K562 (cell line): ENCODE measurements around the gene CLIC1. TPM values are rescaled to one million over a fixed set of nuclear protein-coding genes. Genes with fewer than 3 reads are reported as not detected.

ENCODE experiments used
- ATAC-seq: fragments of 200-7000 bp; cut with Tn5 transposase; 3 replicates; pipeline ENCODE4 v1.9.1; 2020; ENCODE audit warnings: moderate library complexity
- BruUV-seq: library from RNA; stranded (reverse); fragments of 400-500 nt; replicated peaks from 2 replicates; lab custom pipeline; 2021; lab: Mats Ljungman, UMichigan
- CTCF ChIA-PET: fragments of 300-600 bp; formaldehyde crosslinking; extraction: SDS; loops from one replicate; lab custom pipeline; 2021; ENCODE audit warnings: low intra/inter-chr PET ratio; lab: Yijun Ruan, JAX
- POLR2A ChIA-PET: fragments of 300-600, 350-650 bp; sonication (Branson Sonifier 250); formaldehyde crosslinking; extraction: SDS; loops from one replicate; lab custom pipeline; 2021; ENCODE audit warnings: antibody characterized with exemption, inconsistent platforms; lab: Yijun Ruan, JAX
- DNase-seq, 4 experiments: peaks; one replicate each; pipeline versions ENCODE4 v3.0.0 to v3.0.0-alpha.2; 2011 to 2018; ENCODE audit warnings: low spot score in 3 of 4, mixed read lengths in 3 of 4; ENCODE audit errors: extremely low read depth in 1 of 4
- FAIRE-seq: peaks from 2 replicates; lab custom pipeline; 2011; peaks lifted over from hg19 to GRCh38; lab: Jason Lieb, UNC
- H2AFZ ChIP-seq: 2 replicates; pipeline ENCODE4 v1.6.0; 2011; ENCODE audit warnings: low read depth, low read length, control low read depth, inconsistent platforms
- H3K27ac ChIP-seq: fragments of 200-600 bp; 3 replicates; pipeline ENCODE4 v1.8.0; 2011; ENCODE audit warnings: low read depth, mild to moderate bottlenecking, control low read depth, inconsistent platforms, low read length, moderate library complexity, mixed read lengths; ENCODE audit errors: extremely low read depth
- H3K27me3 ChIP-seq, 2 experiments: fragments of 300-600 bp in 1 of 2; 2 replicates in 1 of 2; 3 replicates in 1 of 2; pipeline versions ENCODE4 v1.6.0 to v1.8.0; 2011; ENCODE audit warnings: inconsistent platforms in 2 of 2, low read length in 2 of 2, mild to moderate bottlenecking in 1 of 2, mixed read lengths in 1 of 2, moderate library complexity in 1 of 2; ENCODE audit not compliant: control insufficient read depth in 2 of 2, insufficient read depth in 2 of 2
- H3K36me3 ChIP-seq: fragments of 300-600 bp; 3 replicates; pipeline ENCODE4 v1.8.0; 2011; ENCODE audit warnings: mild to moderate bottlenecking, low read length, inconsistent platforms; ENCODE audit not compliant: control insufficient read depth, insufficient read depth
- H3K4me1 ChIP-seq, 2 experiments: fragments of 200-600 bp in 1 of 2; replicated peaks in 1 of 2; 2 replicates in 1 of 2; 3 replicates in 1 of 2; pipeline versions ENCODE4 v1.5.1 to v1.8.0; 2011; ENCODE audit warnings: inconsistent platforms in 2 of 2, low read length in 2 of 2, mild to moderate bottlenecking in 1 of 2, mixed read lengths in 1 of 2, moderate library complexity in 1 of 2; ENCODE audit not compliant: control insufficient read depth in 2 of 2, insufficient read depth in 2 of 2
- H3K4me2 ChIP-seq: 2 replicates; pipeline ENCODE4 v1.6.1; 2011; ENCODE audit warnings: low read length, control low read depth, inconsistent platforms, mixed read lengths; ENCODE audit not compliant: insufficient read depth
- H3K4me3 ChIP-seq: fragments of 200-600 bp; sonication (generic), shearing (Covaris generic); 2 replicates; pipeline ENCODE4 v1.5.1; 2016; ENCODE audit warnings: control low read depth, inconsistent platforms
- H3K79me2 ChIP-seq: fragments of 200-600 bp; 3 replicates; pipeline ENCODE4 v1.8.0; 2011; ENCODE audit warnings: low read length, inconsistent platforms; ENCODE audit not compliant: control insufficient read depth, insufficient read depth
- H3K9ac ChIP-seq, 2 experiments: 2 replicates each; pipeline versions ENCODE4 v1.6.0 to v1.6.1; 2011; ENCODE audit warnings: low read depth in 2 of 2, low read length in 2 of 2, control low read depth in 1 of 2, inconsistent platforms in 1 of 2, mild to moderate bottlenecking in 1 of 2, mixed read lengths in 1 of 2; ENCODE audit not compliant: insufficient read depth in 1 of 2
- H3K9me1 ChIP-seq: one replicate; pipeline ENCODE4 v1.6.0; 2011; ENCODE audit warnings: inconsistent platforms, mild to moderate bottlenecking, low read length, moderate library complexity; ENCODE audit not compliant: control insufficient read depth, insufficient read depth
- H3K9me3 ChIP-seq: replicated peaks from 2 replicates; pipeline ENCODE4 v1.5.1; 2011; ENCODE audit warnings: low read depth, low read length, inconsistent platforms; ENCODE audit not compliant: control insufficient read depth, insufficient read depth
- H4K20me1 ChIP-seq: replicated peaks from 2 replicates; pipeline ENCODE4 v1.6.1; 2011; ENCODE audit warnings: low read length, inconsistent platforms, mixed read lengths; ENCODE audit not compliant: control insufficient read depth, insufficient read depth
- ATF3 ChIP-seq, 2 experiments: fragments of 450-650 bp in 1 of 2; sonication (generic) in 1 of 2; formaldehyde crosslinking in 1 of 2; IDR thresholded peaks in 1 of 2; conservative IDR thresholded peaks in 1 of 2; 2 replicates each; pipeline versions ENCODE4 v1.6.1 to v1.8.1; 2016 to 2023; ENCODE audit warnings: mild to moderate bottlenecking in 2 of 2, moderate library complexity in 2 of 2, inconsistent platforms in 1 of 2, missing genetic modification reagents in 1 of 2
- BRF2 ChIP-seq: IDR thresholded peaks from 3 replicates; pipeline ENCODE4 v1.6.1; 2011; ENCODE audit warnings: borderline replicate concordance, mild to moderate bottlenecking; ENCODE audit not compliant: insufficient read length, insufficient read depth
- E2F5 ChIP-seq: sonication (generic); formaldehyde crosslinking; IDR thresholded peaks from 2 replicates; pipeline ENCODE4 v1.8.0; 2022; ENCODE audit warnings: mild to moderate bottlenecking, missing genetic modification reagents
- ELF2 ChIP-seq: fragments of 250-450 bp; sonication (Bioruptor Pico); IDR thresholded peaks from 2 replicates; pipeline ENCODE4 v1.5.0; 2021; ENCODE audit warnings: mild to moderate bottlenecking
- ETS1 ChIP-seq: conservative IDR thresholded peaks from 2 replicates; pipeline ENCODE4 v1.6.1; 2011; ENCODE audit warnings: low read depth, mild to moderate bottlenecking, low read length; ENCODE audit not compliant: control insufficient read depth
- KDM5B ChIP-seq: fragments of 200-600 bp; sonication (generic); IDR thresholded peaks from 2 replicates; pipeline ENCODE4 v1.6.1; 2012; ENCODE audit warnings: low read depth, mild to moderate bottlenecking, moderate library complexity, low read length, control low read depth, inconsistent platforms; ENCODE audit not compliant: insufficient replicate concordance
- LCOR ChIP-seq: sonication (generic); formaldehyde crosslinking; IDR thresholded peaks from 2 replicates; pipeline ENCODE4 v1.8.0; 2022; ENCODE audit warnings: mild to moderate bottlenecking, missing genetic modification reagents
- NFXL1 ChIP-seq: fragments of 450-650 bp; formaldehyde crosslinking; IDR thresholded peaks from 2 replicates; pipeline ENCODE4 v1.4.0; 2021; ENCODE audit warnings: mild to moderate bottlenecking
- NKRF ChIP-seq: fragments of 450-650 bp; IDR thresholded peaks from 2 replicates; pipeline ENCODE4 v1.6.1; 2016; ENCODE audit warnings: borderline replicate concordance
- PHTF2 ChIP-seq: fragments of 250-450 bp; sonication (Bioruptor Pico); IDR thresholded peaks from 2 replicates; pipeline ENCODE4 v1.5.0; 2021; ENCODE audit warnings: mild to moderate bottlenecking
- SRSF1 ChIP-seq: fragments of 200-400 bp; formaldehyde crosslinking; IDR thresholded peaks from 2 replicates; pipeline ENCODE4 v1.6.1; 2017; ENCODE audit warnings: mild to moderate bottlenecking, low read depth, low read length, moderate library complexity
- SRSF3 ChIP-seq: fragments of 200-400 bp; formaldehyde crosslinking; IDR thresholded peaks from 2 replicates; pipeline ENCODE4 v1.6.1; 2016; ENCODE audit warnings: mild to moderate bottlenecking, low read length, moderate library complexity; ENCODE audit not compliant: insufficient read depth
- TEAD4 ChIP-seq, 2 experiments: sonication (generic) in 1 of 2; formaldehyde crosslinking in 1 of 2; IDR thresholded peaks; 2 replicates each; pipeline versions ENCODE4 v1.6.1 to v1.8.0; 2012 to 2022; ENCODE audit warnings: borderline replicate concordance in 1 of 2, inconsistent platforms in 1 of 2, low read length in 1 of 2, mild to moderate bottlenecking in 1 of 2, missing genetic modification reagents in 1 of 2
- ZNF311 ChIP-seq: fragments of 250-450 bp; sonication (Bioruptor Pico); IDR thresholded peaks from 2 replicates; pipeline ENCODE4 v1.4.0; 2020; ENCODE audit warnings: mild to moderate bottlenecking, moderate library complexity
- WGBS: fragments of 100-300 bp; shearing (Covaris generic); methylation state at CpG from one replicate; pipeline ENCODE4 v1.1.6; 2016; ENCODE audit warnings: low coverage, mixed read lengths; ENCODE audit not compliant: insufficient coverage; ENCODE audit errors: missing lambda C conversion rate; 5-methylcytosine and 5-hydroxymethylcytosine counted together
- in situ Hi-C: fragments of 300-500 bp; cut with MboI; formaldehyde crosslinking; loops from 4 replicates; pipeline ENCODE4 v1.15.0; 2018; ENCODE audit warnings: inconsistent platforms, mixed read lengths
- intact Hi-C: fragments of 100-400 bp; cut with micrococcal nuclease; formaldehyde crosslinking; loops from 2 replicates; pipeline ENCODE4 v1.14.2; 2022
- polyA plus RNA-seq, 8 experiments: library from polyadenylated mRNA; depleted of rRNA in 4 of 8; stranded (reverse) in 5 of 8; unstranded in 3 of 8; fragments of >200 nt; fragmentation: Nextera tagmentation in 2 of 8; fragmentation: Illumina TruSeq in 1 of 8; extraction: Ambion mirVana in 2 of 8; extraction: Trizol in 1 of 8; gene quantifications; 2 replicates each; pipeline versions ENCODE4 v1.2.1 to v1.2.3, GENCODE V29; 2011 to 2014; ENCODE audit warnings: inconsistent platforms in 1 of 8, missing spikeins in 1 of 8
- total RNA-seq, 7 experiments: library from RNA; depleted of rRNA in 6 of 7; stranded (reverse); fragments of >200 nt in 6 of 7; fragmentation: Illumina TruSeq in 2 of 7; extraction: Trizol in 2 of 7; gene quantifications; 2 replicates each; pipeline versions ENCODE4 v1.2.1 to v1.2.3, GENCODE V29; 2011 to 2021; ENCODE audit warnings: low replicate concordance in 1 of 7

Gene CLIC1
- total and polyA plus RNA-seq, 9 of the 15 experiments (the other 6 are each of a cell fraction or from before 2014, with no cell fraction given), result 1,267 to 2,419 (median 1,808) TPM

- 18% methylated on average over 14 of the region's 14 CpGs for WGBS
- POLR2A ChIA-PET, result interaction anchor here (0.5 to 8.8 kb wide), 11 partner anchors 14 to 183 kb away, joined by 4 to 47 read pairs (median 9); partner anchors contain the start of genes ABHD16A, GPANK1, HSPA1B and NELFE
- TF ChIP-seq NFXL1 (CRISPR knock-in tag) (no peak), PHTF2 (CRISPR knock-in tag) (no peak), ATF3 (IDR thresholded peaks at IDR 0.05) (no peak), ATF3 (CRISPR knock-in tag; conservative IDR thresholded peaks at IDR 0.05) (no peak), BRF2 (no peak), LCOR (no peak), ZNF311 (CRISPR knock-in tag) (no peak), E2F5 (CRISPR knock-in tag) (0 out of 2 replicates have a peak, but pooled peaks have one; percentile 9), NKRF (no peak), ETS1 (0 out of 2 replicates have a peak, but pooled peaks have one; percentile 15), ELF2 (no peak), SRSF3 (peak; percentile 24; the same call in 1 of the 2 replicates), TEAD4 (IDR thresholded peaks at IDR 0.05; ENCODE audit: low read length) (no peak), TEAD4 (CRISPR knock-in tag; IDR thresholded peaks at IDR 0.05; ENCODE audit: borderline replicate concordance) (no peak), SRSF1 (no peak), KDM5B (peak; percentile 10)
Measured at GRCh38 chr6:31776485-31776988, 40.2 kb upstream of the CLIC1 start.

More at GRCh38 chr6:31776485-31776988, 40.2 kb upstream of the CLIC1 start:
- CTCF ChIA-PET, result no interaction called here
- no peaks in the 10 kb centered on the region for H4K20me1 ChIP-seq
- H3K36me3 ChIP-seq, result peaks cover 42% of the 10 kb centered on the region; the same call in 2 of the 3 replicates
- FAIRE-seq (no peak), DNase-seq (no peak), ATAC-seq (peak; percentile 16)
- in situ Hi-C loops (no loop called here), intact Hi-C loops (loop anchor here (2.0 to 10.0 kb wide), 2 partner anchors 18 to 232 kb away; partner anchors contain the start of genes ATP6V1G2, DDX39B, NFKBIL1 and VARS1)
- peak overlapping the region; percentile 36 for H2AFZ ChIP-seq
- peak overlapping the region; percentile 10; the same call in 1 of the 2 replicates for H3K4me3 ChIP-seq
- H3K4me1 ChIP-seq, result peaks cover 43 to 85% of the 10 kb centered on the region in 2 experiments
- H3K9me1 ChIP-seq, result peaks cover 6% of the 10 kb centered on the region
- no TSS peak for BruUV-seq
- H3K4me2 ChIP-seq, result peak overlapping the region; percentile 56
- H3K27ac ChIP-seq, result peak overlapping the region; percentile 87
- H3K9ac ChIP-seq, result peak overlapping the region; percentile 64 to 88
- H3K9me3 ChIP-seq, result no peaks in the 10 kb centered on the region
- no peaks in the 10 kb centered on the region for H3K27me3 ChIP-seq
- H3K79me2 ChIP-seq, result no peaks in the 10 kb centered on the region
